ENCODE data around the gene RGMA.

GRCh38 chr15:93034512-93034911, 54.5 kb downstream of the RGMA start:
- TF ChIP-seq CTCF (IDR thresholded peaks at IDR 0.05) (no peak), POLR2A (IDR thresholded peaks at IDR 0.05) (no peak), POLR2AphosphoS5 (IDR thresholded peaks at IDR 0.05; ENCODE audit: insufficient read depth in 1 of 2, low read depth in 1 of 2) (no peak)

Measured in vagina (tissue), 2 donors.